ENCODE results near the gene SNX33.

- TF ChIP-seq CTCF (conservative IDR thresholded peaks at IDR 0.05; ENCODE audit: low read length) (no peak), EZH2phosphoT487 (IDR thresholded peaks at IDR 0.05; ENCODE audit: borderline replicate concordance, low read depth, low read length) (no peak)
Observed at GRCh38 chr15:75639709-75640482, 7.8 kb upstream of the SNX33 start, which contains the start of gene IMP3.

All from OCI-LY7 (cell line).